GM18873 (cell line): Measurements from ENCODE around the gene GATAD2A.

Experiments used
- ATAC-seq: cut with Tn5 transposase; IDR thresholded peaks from one replicate; pipeline ENCODE4 v1.9.1; 2021; ENCODE audit warnings: mild to moderate bottlenecking, moderate library complexity, moderate number of reproducible peaks; ENCODE audit not compliant: unreplicated experiment, low FRiP score

GATAD2A gene

GRCh38 chr19:19540715-19541515 is 135.4 kb downstream of the GATAD2A start:
- ATAC-seq = no peak

GRCh38 chr19:19541616-19542015 is 136.1 kb downstream of the GATAD2A start:
- no peak for ATAC-seq

DNA sequence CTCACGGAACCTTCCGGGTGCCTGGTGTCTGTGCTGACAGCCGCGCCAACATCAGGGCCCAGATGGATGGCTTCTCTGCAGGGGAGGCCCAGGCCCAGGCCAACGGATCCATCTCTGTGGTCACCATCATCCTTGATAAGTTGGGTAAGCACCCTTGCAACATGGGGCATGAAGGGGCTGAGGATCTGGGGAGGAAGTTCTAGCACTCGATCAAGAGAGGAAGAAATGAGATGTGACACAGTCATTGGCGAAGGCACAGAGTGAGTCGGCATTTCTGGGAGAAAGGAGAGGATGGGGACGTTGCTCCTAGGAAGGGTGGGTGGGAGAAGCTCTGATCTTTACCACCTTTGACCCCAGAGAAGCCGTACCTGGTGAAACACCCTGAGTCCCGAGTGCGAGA is 137.0 kb downstream of the GATAD2A start:
- no peak for ATAC-seq

DNA sequence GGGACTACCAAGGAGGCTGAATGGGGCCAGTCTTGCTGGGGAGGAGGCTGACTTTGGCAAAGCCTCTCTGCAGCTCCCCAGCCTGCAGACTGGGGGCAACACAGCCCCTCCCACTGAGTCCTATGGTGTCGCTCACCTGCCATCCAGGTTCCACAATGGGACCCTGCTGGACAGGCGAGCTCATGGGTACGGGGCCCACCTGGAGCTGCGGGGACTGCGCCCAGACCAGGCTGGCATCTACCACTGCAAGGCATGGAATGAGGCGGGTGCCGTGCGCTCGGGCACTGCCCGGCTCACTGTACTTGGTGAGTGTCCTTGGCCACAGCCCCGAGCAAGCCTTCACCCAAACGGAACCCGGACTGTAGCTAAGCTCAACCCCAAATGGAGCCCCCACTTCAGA is 137.6 kb downstream of the GATAD2A start:
- ATAC-seq = no peak

GRCh38 chr19:19543640-19544039 is 138.2 kb downstream of the GATAD2A start:
- no peak for ATAC-seq

GRCh38 chr19:19544257-19544953 is 138.9 kb downstream of the GATAD2A start:
- no peak for ATAC-seq

GRCh38 chr19:19544954-19545591 is 139.6 kb downstream of the GATAD2A start:
- no peak for ATAC-seq

DNA sequence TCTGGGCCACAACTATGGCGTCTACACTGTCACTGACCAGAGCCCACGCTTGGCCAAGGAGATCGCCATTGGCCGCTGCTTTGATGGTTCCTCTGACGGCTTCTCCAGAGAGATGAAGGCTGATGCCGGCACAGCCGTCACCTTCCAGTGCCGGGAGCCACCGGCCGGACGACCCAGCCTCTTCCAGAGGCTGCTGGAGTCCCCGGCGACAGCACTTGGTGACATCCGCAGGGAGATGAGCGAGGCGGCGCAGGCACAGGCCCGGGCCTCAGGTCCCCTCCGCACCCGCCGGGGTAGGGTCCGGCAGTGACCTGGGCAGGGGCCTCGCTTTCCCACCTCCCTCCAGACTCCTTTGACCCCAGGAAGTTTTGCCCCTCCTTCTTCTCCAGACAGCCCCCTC is 140.2 kb downstream of the GATAD2A start:
- no peak for ATAC-seq

DNA sequence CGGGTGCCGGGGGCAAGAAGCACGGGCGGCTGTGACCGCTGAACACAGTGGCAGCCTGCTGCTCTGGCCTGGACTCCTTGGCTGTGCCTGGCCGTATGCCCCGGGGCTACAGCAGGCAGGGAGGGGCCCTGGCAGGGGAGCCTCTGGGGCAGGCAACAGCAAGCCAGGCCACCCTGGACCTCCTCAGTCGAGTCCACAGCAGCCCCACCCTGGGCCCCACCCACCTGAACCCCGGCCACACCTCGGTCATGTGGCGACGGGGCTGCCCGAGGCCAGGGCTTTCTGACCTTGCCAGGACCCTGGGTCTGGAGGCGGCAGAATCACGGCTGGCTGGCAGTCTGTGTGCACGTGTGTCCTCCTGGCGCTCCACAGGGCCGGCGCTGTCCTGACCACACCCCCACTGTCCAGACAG is 141.3 kb downstream of the GATAD2A start:
- no peak for ATAC-seq

DNA sequence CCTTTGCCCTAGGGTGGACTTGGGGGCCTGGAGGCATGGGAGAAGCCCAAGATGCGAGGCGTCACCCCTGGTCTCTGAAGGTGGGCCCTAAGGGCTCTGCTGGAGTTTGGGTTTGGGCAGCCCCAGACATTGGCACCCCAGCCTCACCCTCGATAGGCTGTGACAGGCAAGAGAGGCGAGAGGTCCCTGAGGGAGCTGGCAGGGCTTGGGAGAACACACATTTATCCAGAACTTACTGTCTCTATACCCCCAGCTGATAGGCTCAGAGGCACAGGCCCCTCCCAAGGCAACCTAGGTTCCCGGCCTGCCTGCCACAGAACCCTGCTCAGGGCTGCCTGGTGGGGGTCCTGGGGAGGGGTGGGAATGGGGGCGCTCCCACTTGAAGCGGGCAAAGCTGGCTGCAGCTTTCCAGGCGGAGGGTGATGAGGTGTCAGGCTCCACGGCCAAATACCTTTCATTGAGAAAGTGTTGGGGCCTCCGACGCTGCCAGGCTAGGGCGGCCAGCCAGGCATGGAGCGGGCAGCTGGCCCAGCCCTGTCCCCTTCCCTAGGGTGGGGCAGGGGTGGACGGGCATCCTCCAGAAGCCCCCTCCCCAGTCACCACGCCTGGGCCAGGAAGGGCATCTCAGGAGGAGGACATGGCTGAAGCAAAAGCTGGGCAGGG is 142.3 kb downstream of the GATAD2A start:
- ATAC-seq = no peak

- ATAC-seq = no peak
Observed at GRCh38 chr19:19548915-19549759, 143.7 kb downstream of the GATAD2A start.

- no peak for ATAC-seq
Observed at GRCh38 chr19:19549804-19550464, 144.5 kb downstream of the GATAD2A start.

- no peak for ATAC-seq
Observed at GRCh38 chr19:19550485-19550929, 145.0 kb downstream of the GATAD2A start.

- ATAC-seq = no peak
Observed at GRCh38 chr19:19550972-19551852, 145.7 kb downstream of the GATAD2A start.

GRCh38 chr19:19551853-19552192 is 146.3 kb downstream of the GATAD2A start:
- ATAC-seq = no peak

GRCh38 chr19:19552798-19553197 is 147.3 kb downstream of the GATAD2A start:
- ATAC-seq = no peak

GRCh38 chr19:19553670-19554069 is 148.2 kb downstream of the GATAD2A start:
- no peak for ATAC-seq
